ENCODE results near the gene MELTF. TPM values are rescaled to one million over a fixed set of nuclear protein-coding genes. Genes with fewer than 3 reads are reported as not detected.
A peak's percentile ranks its signal among the peaks of the same experiment; 100 is the strongest.

Gene MELTF
- total RNA-seq (2021), result 8.8 and 9.2 TPM in 2 replicates
- long read RNA-seq, partial matches to known transcripts, result 1 of 7 reads
- long read RNA-seq, other reads (novel, unspliced or antisense), result 1 of 7 reads

DNA sequence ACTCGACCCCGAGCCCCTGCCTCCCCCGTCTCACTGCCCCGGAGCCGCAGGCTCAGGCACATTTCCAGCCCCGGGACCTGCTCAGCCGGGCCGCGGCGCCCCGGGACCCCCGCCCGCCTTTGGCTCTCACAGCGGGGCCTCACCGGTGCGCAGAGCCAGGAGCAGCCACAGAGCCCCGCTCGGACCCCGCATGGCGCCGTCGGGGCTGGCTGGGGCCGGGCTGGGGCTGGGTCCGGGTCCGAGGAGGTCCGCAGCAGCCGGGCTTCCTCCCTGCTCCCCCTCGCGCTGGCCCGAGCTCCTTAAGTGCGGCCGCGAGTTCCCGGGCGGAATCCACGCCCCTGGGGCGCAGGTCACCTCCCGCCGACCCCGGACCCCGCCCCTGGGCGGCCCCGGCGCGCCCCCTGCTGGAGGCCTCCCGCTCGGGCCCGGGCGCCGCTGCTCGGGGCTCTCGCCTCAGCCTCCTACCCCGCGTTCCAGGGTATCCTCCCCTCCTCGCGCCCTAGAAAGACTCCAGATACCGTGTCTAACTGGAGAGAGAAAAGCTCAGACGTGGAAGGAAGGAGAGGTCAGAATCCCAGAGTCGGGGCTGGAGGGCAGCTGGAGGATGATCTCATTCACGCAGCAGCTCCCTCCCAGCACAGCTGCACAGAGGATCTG lies at the start of gene MELTF:
MELTF (minus strand) TSS at position 307 of the 657 bp plus-strand sequence; CDS start at position 192, 115 bp downstream.
- no peak within 1 kb of the TSS for H3K4ac ChIP-seq (ENCODE audit: low read depth, low read length)

More for the DNA sequence above, at the start of gene MELTF:
- Histone ChIP-seq H4K91ac (ENCODE audit: insufficient read length, low read depth, low read length) (no peak within 1 kb of the TSS), H3K27me3 (ENCODE audit: insufficient read depth, low read length) (no peaks in the 10 kb centered on the region; the same call in 1 of the 2 replicates), H2BK12ac (ENCODE audit: insufficient read length, low read depth, low read length) (no peak within 1 kb of the TSS), H3K4me2 (ENCODE audit: insufficient read depth, insufficient read length, low read length) (peak within 1 kb of the TSS; percentile 36), H3K23me2 (ENCODE audit: insufficient read length, low read depth, low read length, poor library complexity, severe bottlenecking) (no peaks in the 10 kb centered on the region), H2BK120ac (ENCODE audit: low read depth, low read length, poor library complexity, severe bottlenecking) (no peak within 1 kb of the TSS), H4K20me1 (ENCODE audit: control insufficient read depth, insufficient read depth, insufficient read length) (no peaks in the 10 kb centered on the region), H3K14ac (ENCODE audit: insufficient read depth, low read length) (no peak within 1 kb of the TSS; the same call in 1 of the 2 replicates), H3K79me1 (ENCODE audit: insufficient read depth, low read depth, low read length, poor library complexity, severe bottlenecking) (no peaks in the 10 kb centered on the region), H4K8ac (replicated peaks; ENCODE audit: insufficient read length, low read depth, low read length) (no peak within 1 kb of the TSS), H3K79me2 (ENCODE audit: insufficient read depth, low read length) (no peaks in the 10 kb centered on the region), H2BK15ac (ENCODE audit: low read depth, low read length) (no peak within 1 kb of the TSS), H3K18ac (ENCODE audit: insufficient read length, low read depth, low read length) (no peak within 1 kb of the TSS), H3T11ph (ENCODE audit: low read length) (no peak within 1 kb of the TSS), H4K5ac (ENCODE audit: insufficient read length, low read depth, low read length) (no peak within 1 kb of the TSS), H3K9ac (ENCODE audit: extremely low read depth, insufficient read length, low read length) (no peak within 1 kb of the TSS), H3K27ac (ENCODE audit: insufficient read length, low read depth, low read length) (no peak within 1 kb of the TSS), H2AK5ac (ENCODE audit: insufficient read length, low read length) (no peak within 1 kb of the TSS), H3K4me1 (ENCODE audit: insufficient read depth, low read length) (no peaks in the 10 kb centered on the region; the same call in 1 of the 2 replicates), H3K9me3 (ENCODE audit: control insufficient read depth, low read depth, low read length) (no peaks in the 10 kb centered on the region), H2BK5ac (ENCODE audit: insufficient read length, low read length) (no peak within 1 kb of the TSS), H2BK20ac (ENCODE audit: low read depth, low read length, poor library complexity, severe bottlenecking) (no peak within 1 kb of the TSS), H3K56ac (ENCODE audit: insufficient read length, low read depth, low read length) (no peak within 1 kb of the TSS), H2AFZ (ENCODE audit: low read length) (peak within 1 kb of the TSS; percentile 93), H3K23ac (ENCODE audit: insufficient read length, low read depth, low read length) (no peak within 1 kb of the TSS)
- Mint-ChIP-seq H3K36me3 (ENCODE audit: insufficient read depth in 1 of 3, low read depth in 3 of 3) (peaks cover 0 to 7% (median 0%) of the 10 kb centered on the region in 3 experiments; a peak in 1 of 7 replicates), H3K4me1 (peaks cover 2 to 8% of the 10 kb centered on the region in 2 experiments; a peak in 2 of 4 replicates), H3K9me3 (peaks cover 3% of the 10 kb centered on the region in 2 experiments; a peak in 2 of 5 replicates), H3K4me3 (peak within 1 kb of the TSS; percentile 67 to 85), H3K27ac (no peak within 1 kb of the TSS; a peak in 1 of 7 replicates), H3K27me3 (ENCODE audit: low read depth) (peaks cover 38% of the 10 kb centered on the region)
- DNase-seq, result peak; percentile 80
- no CpG with 5 or more reads among the region's 60 CpGs for WGBS (ENCODE audit: extremely low coverage, insufficient read length, low lambda C conversion rate)
- TF ChIP-seq, protein P1, sequence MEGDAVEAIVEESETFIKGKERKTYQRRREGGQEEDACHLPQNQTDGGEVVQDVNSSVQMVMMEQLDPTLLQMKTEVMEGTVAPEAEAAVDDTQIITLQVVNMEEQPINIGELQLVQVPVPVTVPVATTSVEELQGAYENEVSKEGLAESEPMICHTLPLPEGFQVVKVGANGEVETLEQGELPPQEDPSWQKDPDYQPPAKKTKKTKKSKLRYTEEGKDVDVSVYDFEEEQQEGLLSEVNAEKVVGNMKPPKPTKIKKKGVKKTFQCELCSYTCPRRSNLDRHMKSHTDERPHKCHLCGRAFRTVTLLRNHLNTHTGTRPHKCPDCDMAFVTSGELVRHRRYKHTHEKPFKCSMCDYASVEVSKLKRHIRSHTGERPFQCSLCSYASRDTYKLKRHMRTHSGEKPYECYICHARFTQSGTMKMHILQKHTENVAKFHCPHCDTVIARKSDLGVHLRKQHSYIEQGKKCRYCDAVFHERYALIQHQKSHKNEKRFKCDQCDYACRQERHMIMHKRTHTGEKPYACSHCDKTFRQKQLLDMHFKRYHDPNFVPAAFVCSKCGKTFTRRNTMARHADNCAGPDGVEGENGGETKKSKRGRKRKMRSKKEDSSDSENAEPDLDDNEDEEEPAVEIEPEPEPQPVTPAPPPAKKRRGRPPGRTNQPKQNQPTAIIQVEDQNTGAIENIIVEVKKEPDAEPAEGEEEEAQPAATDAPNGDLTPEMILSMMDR (conservative IDR thresholded peaks at IDR 0.05), result peak; percentile 96

Measured in H9 (cell line).